MM.1S (cell line): ENCODE data around the gene LNPEP.

ENCODE experiments used
- DNase-seq: peaks from one replicate; pipeline ENCODE4 v3.0.0-alpha.2; 2015
- H2AFZ ChIP-seq: fragments of 300-600 bp; sonication (generic); 2 replicates; pipeline ENCODE4 v1.6.0; 2016; ENCODE audit warnings: antibody characterized with exemption, low read length
- H3F3A ChIP-seq: fragments of 300-600 bp; sonication (generic); 2 replicates; pipeline ENCODE4 v1.6.1; 2016; ENCODE audit warnings: mild to moderate bottlenecking, antibody characterized with exemption, low read length, moderate library complexity, mixed read lengths; ENCODE audit not compliant: insufficient read depth
- H3K27ac ChIP-seq: fragments of 300-600 bp; sonication (generic); 2 replicates; pipeline ENCODE4 v1.5.1; 2016; ENCODE audit warnings: mild to moderate bottlenecking, low read length
- H3K27me3 ChIP-seq: fragments of 300-600 bp; sonication (generic); replicated peaks from 2 replicates; pipeline ENCODE4 v1.6.0; 2016; ENCODE audit warnings: low read length; ENCODE audit not compliant: insufficient read depth
- H3K36me3 ChIP-seq: fragments of 300-600 bp; sonication (generic); replicated peaks from 2 replicates; pipeline ENCODE4 v1.6.1; 2016; ENCODE audit warnings: mild to moderate bottlenecking, low read length, mixed read lengths; ENCODE audit not compliant: insufficient read depth
- H3K4me1 ChIP-seq: fragments of 300-600 bp; sonication (generic); 2 replicates; pipeline ENCODE4 v1.6.1; 2016; ENCODE audit warnings: low read length, mixed read lengths
- H3K4me2 ChIP-seq: fragments of 300-600 bp; sonication (generic); 2 replicates; pipeline ENCODE4 v1.6.0; 2016; ENCODE audit warnings: low read depth, low read length
- H3K4me3 ChIP-seq: fragments of 300-600 bp; sonication (generic); 2 replicates; pipeline ENCODE4 v1.5.1; 2016; ENCODE audit warnings: low read length, mixed read lengths
- H3K79me2 ChIP-seq: fragments of 300-600 bp; sonication (generic); 2 replicates; pipeline ENCODE4 v1.6.1; 2016; ENCODE audit warnings: mixed run types, low read length, mixed read lengths
- H3K9ac ChIP-seq: fragments of 300-600 bp; sonication (generic); 2 replicates; pipeline ENCODE4 v1.6.1; 2016; ENCODE audit warnings: low read length, mixed read lengths
- H3K9me2 ChIP-seq: fragments of 300-600 bp; sonication (generic); replicated peaks from 2 replicates; pipeline ENCODE4 v1.6.1; 2016; ENCODE audit warnings: mild to moderate bottlenecking, low read length, mixed read lengths; ENCODE audit not compliant: insufficient read depth
- H3K9me3 ChIP-seq: fragments of 300-600 bp; sonication (generic); replicated peaks from 2 replicates; pipeline ENCODE4 v1.6.1; 2016; ENCODE audit warnings: mild to moderate bottlenecking, low read length, mixed read lengths; ENCODE audit not compliant: insufficient read depth
- H4K20me1 ChIP-seq: fragments of 300-600 bp; sonication (generic); 2 replicates; pipeline ENCODE4 v1.6.1; 2016; ENCODE audit warnings: mild to moderate bottlenecking, low read length, moderate library complexity, mixed read lengths; ENCODE audit not compliant: insufficient read depth
- CTCF ChIP-seq: fragments of 300-600 bp; sonication (generic); IDR thresholded peaks from 2 replicates; pipeline ENCODE4 v1.5.1; 2016; ENCODE audit warnings: antibody characterized with exemption, low read length, mixed read lengths
- EZH2 ChIP-seq: fragments of 300-600 bp; sonication (generic); optimal IDR thresholded peaks from 2 replicates; pipeline ENCODE3; 2017; ENCODE audit warnings: low read depth, mild to moderate bottlenecking, antibody characterized with exemption, low read length, mixed read lengths
- EZH2phosphoT487 ChIP-seq: fragments of 300-600 bp; sonication (generic); IDR thresholded peaks from 2 replicates; pipeline ENCODE4 v1.6.1; 2018; ENCODE audit warnings: antibody characterized with exemption, low read length

The LNPEP gene

GRCh38 chr5:96952118-96952750, 16.4 kb downstream of the LNPEP start:
- H3K27ac ChIP-seq = no peak overlapping the region
- no peaks in the 10 kb centered on the region for H3K36me3 ChIP-seq
- no peak overlapping the region for H3K4me3 ChIP-seq
- H3K9me3 ChIP-seq = no peaks in the 10 kb centered on the region
- H3K9ac ChIP-seq = no peak overlapping the region
- no peak for TF ChIP-seq EZH2phosphoT487
- TF ChIP-seq CTCF = no peak
- no peak for TF ChIP-seq EZH2
- no peaks in the 10 kb centered on the region for H3K4me1 ChIP-seq
- H3F3A ChIP-seq = 0 out of 2 replicates have a peak, but pooled peaks cover under 1% of the 10 kb centered on the region
- H3K9me2 ChIP-seq = no peaks in the 10 kb centered on the region
- no peak overlapping the region for H3K4me2 ChIP-seq
- H2AFZ ChIP-seq = no peak overlapping the region
- H3K27me3 ChIP-seq = no peaks in the 10 kb centered on the region
- H3K79me2 ChIP-seq = peaks cover 80% of the 10 kb centered on the region
- DNase-seq = no peak
- 0 out of 2 replicates have a peak, but pooled peaks cover 2% of the 10 kb centered on the region for H4K20me1 ChIP-seq

- H3K79me2 ChIP-seq = peaks cover 74% of the 10 kb centered on the region
- no peak overlapping the region for H3K9ac ChIP-seq
- no peak overlapping the region for H3K4me2 ChIP-seq
- no peak overlapping the region for H3K4me3 ChIP-seq
- no peak for DNase-seq
- no peak overlapping the region for H2AFZ ChIP-seq
- H3K9me2 ChIP-seq = no peaks in the 10 kb centered on the region
- H3K36me3 ChIP-seq = no peaks in the 10 kb centered on the region
- H3K27ac ChIP-seq = no peak overlapping the region
- TF ChIP-seq EZH2phosphoT487 = no peak
- no peak for TF ChIP-seq EZH2
- no peak for TF ChIP-seq CTCF
- peaks cover 10% of the 10 kb centered on the region; the same call in 1 of the 2 replicates for H3F3A ChIP-seq
- no peaks in the 10 kb centered on the region for H3K9me3 ChIP-seq
- peaks cover 2% of the 10 kb centered on the region; the same call in 1 of the 2 replicates for H4K20me1 ChIP-seq
- peaks cover 7% of the 10 kb centered on the region; the same call in 1 of the 2 replicates for H3K4me1 ChIP-seq
- H3K27me3 ChIP-seq = no peaks in the 10 kb centered on the region
Observed at GRCh38 chr5:96952974-96953730, 17.3 kb downstream of the LNPEP start.

GRCh38 chr5:96957254-96958049, 21.6 kb downstream of the LNPEP start:
- H3K9me2 ChIP-seq = no peaks in the 10 kb centered on the region
- peaks cover 63% of the 10 kb centered on the region for H3K79me2 ChIP-seq
- no peak overlapping the region for H3K9ac ChIP-seq
- H3K4me2 ChIP-seq = no peak overlapping the region
- H3K4me1 ChIP-seq = peaks cover 22% of the 10 kb centered on the region
- H3K27ac ChIP-seq = no peak overlapping the region
- H3K36me3 ChIP-seq = no peaks in the 10 kb centered on the region; the same call in 1 of the 2 replicates
- H3K27me3 ChIP-seq = no peaks in the 10 kb centered on the region
- TF ChIP-seq EZH2phosphoT487 (no peak), EZH2 (no peak)
- peaks cover 9% of the 10 kb centered on the region; the same call in 1 of the 2 replicates for H4K20me1 ChIP-seq
- H3K4me3 ChIP-seq = no peak overlapping the region
- H2AFZ ChIP-seq = no peak overlapping the region
- no peaks in the 10 kb centered on the region for H3K9me3 ChIP-seq
- H3F3A ChIP-seq = peaks cover 18% of the 10 kb centered on the region
- DNase-seq = no peak
